NT2/D1 (cell line): ENCODE data around the gene CNIH3.
A peak's percentile ranks its signal among the peaks of the same experiment; 100 is the strongest.
"Not testable (repeated sequence)": the region's sequence is repeated elsewhere in the genome, so short reads cannot be mapped to it uniquely, and the experiment has no call there.

Source experiments
- DNase-seq: peaks from one replicate; pipeline ENCODE4 v3.0.0-alpha.2; 2011; ENCODE audit warnings: low read depth, low spot score
- H3K27me3 ChIP-seq: 2 replicates; pipeline ENCODE4 v1.6.0; 2011; ENCODE audit warnings: mild to moderate bottlenecking; ENCODE audit not compliant: insufficient read length, insufficient read depth
- H3K36me3 ChIP-seq: 2 replicates; pipeline ENCODE4 v1.6.1; 2011; ENCODE audit warnings: mild to moderate bottlenecking, low read length, mixed read lengths; ENCODE audit not compliant: insufficient read depth, insufficient read length
- H3K4me1 ChIP-seq: 2 replicates; pipeline ENCODE4 v1.5.1; 2011; ENCODE audit not compliant: insufficient read depth, insufficient read length
- H3K4me3 ChIP-seq: 2 replicates; pipeline ENCODE4 v1.5.1; 2011; ENCODE audit warnings: low read depth; ENCODE audit not compliant: insufficient read length
- H3K9ac ChIP-seq: 2 replicates; pipeline ENCODE4 v1.6.0; 2011; ENCODE audit warnings: low read depth; ENCODE audit not compliant: insufficient read length
- H3K9me3 ChIP-seq: 2 replicates; pipeline ENCODE4 v1.5.1; 2011; ENCODE audit warnings: mild to moderate bottlenecking, low read length; ENCODE audit not compliant: insufficient read depth
- SUZ12 ChIP-seq: IDR thresholded peaks from 2 replicates; pipeline ENCODE4 v1.6.1; 2011; ENCODE audit not compliant: insufficient read length, insufficient read depth; ENCODE audit errors: extremely low read depth
- YY1 ChIP-seq: IDR thresholded peaks from 2 replicates; pipeline ENCODE4 v1.6.1; 2011; ENCODE audit not compliant: insufficient read length, insufficient read depth
- ZNF274 ChIP-seq: IDR thresholded peaks from 2 replicates; pipeline ENCODE4 v1.6.1; 2011; ENCODE audit warnings: mild to moderate bottlenecking, low read depth, low read length

Gene CNIH3

DNA sequence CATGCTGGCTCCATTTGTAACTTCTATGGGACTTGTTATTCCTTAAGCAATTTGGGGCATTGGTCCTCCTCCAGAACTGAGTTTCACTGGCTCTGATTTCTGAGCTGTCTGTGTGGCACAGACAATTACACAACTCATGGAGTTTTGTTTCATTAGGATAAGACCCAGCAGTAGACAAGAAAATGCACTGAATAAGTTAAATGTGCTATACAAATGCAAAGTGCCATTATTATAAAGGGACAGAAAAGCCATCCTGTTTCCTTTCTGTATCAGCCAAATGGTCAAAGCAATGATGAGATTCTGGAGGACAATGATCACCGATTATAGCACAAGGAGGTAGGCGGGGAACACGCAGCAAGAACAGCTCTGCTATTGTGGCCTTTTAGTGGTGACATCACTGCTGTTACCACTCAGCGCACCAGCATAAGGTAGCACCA is 81.9 kb downstream of the CNIH3 start:
- TF ChIP-seq YY1, result no peak
- no peak for TF ChIP-seq SUZ12
- no peak for TF ChIP-seq ZNF274
- no peaks in the 10 kb centered on the region for H3K27me3 ChIP-seq
- H3K36me3 ChIP-seq, result peaks cover 8% of the 10 kb centered on the region
- no peaks in the 10 kb centered on the region for H3K9me3 ChIP-seq
- no peak for DNase-seq
- H3K4me3 ChIP-seq, result no peak overlapping the region
- peaks cover 3% of the 10 kb centered on the region for H3K4me1 ChIP-seq
- no peak overlapping the region for H3K9ac ChIP-seq

DNA sequence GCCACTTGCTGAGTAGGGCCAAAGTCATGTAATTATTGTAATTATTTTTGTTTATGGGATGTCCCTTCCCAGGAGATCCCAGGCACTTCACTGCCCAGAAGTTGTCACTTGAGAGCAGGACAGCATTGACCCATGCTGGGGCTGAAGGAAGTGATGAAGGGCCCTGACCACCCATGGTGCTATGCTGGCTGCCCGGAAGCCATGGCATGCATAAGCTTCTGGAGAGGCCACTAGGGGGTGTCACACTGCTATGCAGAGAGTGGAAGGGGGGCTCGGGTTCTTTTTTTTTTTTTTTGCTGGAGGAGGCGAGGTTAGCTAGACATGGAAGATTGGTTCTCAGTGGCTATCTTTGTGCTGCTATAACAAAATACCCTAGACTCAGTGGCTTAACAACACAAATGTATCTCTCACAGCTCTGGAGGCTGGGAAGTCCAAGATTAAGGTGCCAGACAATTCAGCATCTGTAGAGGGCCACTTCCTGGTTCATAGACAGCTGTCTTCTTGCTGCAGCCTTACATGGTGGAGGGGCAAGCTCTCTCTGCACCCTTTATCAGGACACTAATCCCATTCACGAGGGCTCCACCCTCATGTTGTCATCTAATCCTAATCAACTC is 84.9 kb downstream of the CNIH3 start:
- H3K9ac ChIP-seq, result no peak overlapping the region
- DNase-seq, result peak; percentile 75
- TF ChIP-seq ZNF274 (no peak), YY1 (no peak), SUZ12 (no peak)

DNA sequence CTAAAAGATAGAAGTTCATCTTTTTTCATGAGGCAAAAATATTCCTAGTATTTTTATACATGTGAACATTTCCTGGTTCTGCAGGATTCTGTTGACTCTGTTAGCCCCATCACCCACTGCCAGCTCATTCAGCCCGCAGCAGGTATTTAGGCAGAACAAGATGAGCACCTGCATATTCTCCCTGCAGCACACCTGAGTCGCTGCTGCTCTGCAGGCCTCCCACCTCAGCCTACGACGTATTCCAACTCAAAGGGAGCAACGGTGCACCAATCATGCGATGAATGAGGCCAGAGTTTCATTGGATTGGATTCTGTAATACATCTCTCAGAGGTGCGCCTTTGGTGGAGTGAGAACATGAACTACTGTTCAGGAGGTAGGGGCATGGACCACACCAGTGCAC is 87.6 kb downstream of the CNIH3 start:
- H3K27me3 ChIP-seq, result no peaks in the 10 kb centered on the region
- peaks cover 6% of the 10 kb centered on the region for H3K36me3 ChIP-seq
- no peak overlapping the region for H3K9ac ChIP-seq
- no peak overlapping the region for H3K4me3 ChIP-seq
- peaks cover 8% of the 10 kb centered on the region for H3K4me1 ChIP-seq
- TF ChIP-seq ZNF274 (no peak), YY1 (no peak), SUZ12 (no peak)
- no peak for DNase-seq
- H3K9me3 ChIP-seq, result no peaks in the 10 kb centered on the region

More for the DNA sequence above, 84.9 kb downstream of the CNIH3 start:
- H3K4me1 ChIP-seq, result peaks cover 8% of the 10 kb centered on the region
- H3K27me3 ChIP-seq, result no peaks in the 10 kb centered on the region
- H3K36me3 ChIP-seq, result peaks cover 6% of the 10 kb centered on the region
- H3K4me3 ChIP-seq, result no peak overlapping the region
- H3K9me3 ChIP-seq, result no peaks in the 10 kb centered on the region

DNA sequence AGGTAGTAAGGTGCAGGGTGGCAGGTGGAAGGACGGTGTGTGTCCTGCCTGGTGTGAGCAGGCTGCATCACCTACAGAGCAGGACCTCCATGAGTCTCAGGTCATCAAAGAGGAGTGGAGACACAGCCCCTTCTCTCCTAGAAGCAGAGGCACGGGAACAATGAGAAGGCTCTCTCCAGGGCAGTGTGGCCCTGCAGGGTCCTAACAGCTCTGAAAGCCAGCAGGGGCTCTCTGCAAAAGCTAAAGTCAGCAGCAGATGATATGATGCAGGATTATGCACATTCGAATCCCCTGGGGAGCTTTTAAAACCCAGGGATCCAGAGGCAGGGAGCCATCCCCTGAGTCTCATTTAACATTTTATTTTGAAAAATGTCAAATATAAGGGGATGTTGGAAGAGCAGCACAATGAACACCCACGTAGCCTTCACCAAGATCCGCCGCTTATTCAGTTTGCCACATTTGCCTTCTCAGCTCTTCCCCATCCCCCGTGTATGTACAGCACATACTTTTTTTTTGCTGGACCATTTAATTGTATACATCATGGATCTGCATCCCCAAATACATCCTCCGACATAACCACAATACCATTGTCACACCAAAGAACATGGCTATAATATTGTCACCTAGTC is 88.1 kb downstream of the CNIH3 start:
- no peak for TF ChIP-seq SUZ12
- TF ChIP-seq YY1, result no peak
- no peak for TF ChIP-seq ZNF274
- no peaks in the 10 kb centered on the region for H3K9me3 ChIP-seq
- peaks cover 1% of the 10 kb centered on the region for H3K36me3 ChIP-seq
- no peak for DNase-seq
- no peaks in the 10 kb centered on the region for H3K27me3 ChIP-seq
- peaks cover 8% of the 10 kb centered on the region for H3K4me1 ChIP-seq
- H3K4me3 ChIP-seq, result no peak overlapping the region
- H3K9ac ChIP-seq, result no peak overlapping the region

DNA sequence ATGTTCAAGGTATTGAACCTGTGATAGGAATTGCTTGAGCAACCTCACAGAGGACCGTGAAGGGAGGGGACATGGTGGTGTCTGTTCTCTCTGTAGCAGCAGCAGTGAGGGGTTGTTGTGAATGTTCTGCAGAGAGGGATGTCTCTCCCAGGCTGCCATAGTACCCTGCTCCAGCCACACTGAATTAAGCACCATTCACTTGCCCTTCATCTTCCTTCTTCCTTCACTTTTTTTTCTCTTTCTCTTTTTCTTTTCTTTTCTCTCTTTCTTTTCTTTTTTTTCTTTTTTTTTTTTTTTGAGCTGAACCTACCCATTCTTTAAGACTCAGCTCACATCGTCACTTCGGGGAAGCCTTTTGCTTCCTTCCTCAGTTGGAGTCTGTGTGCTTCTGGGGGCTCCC is 89.5 kb downstream of the CNIH3 start:
- H3K9ac ChIP-seq, result no peak overlapping the region
- no peaks in the 10 kb centered on the region for H3K27me3 ChIP-seq
- no peak for DNase-seq
- TF ChIP-seq ZNF274 (no peak), SUZ12 (no peak), YY1 (no peak)
- no peaks in the 10 kb centered on the region for H3K36me3 ChIP-seq
- peaks cover 8% of the 10 kb centered on the region for H3K4me1 ChIP-seq
- no peaks in the 10 kb centered on the region for H3K9me3 ChIP-seq
- H3K4me3 ChIP-seq, result no peak overlapping the region

DNA sequence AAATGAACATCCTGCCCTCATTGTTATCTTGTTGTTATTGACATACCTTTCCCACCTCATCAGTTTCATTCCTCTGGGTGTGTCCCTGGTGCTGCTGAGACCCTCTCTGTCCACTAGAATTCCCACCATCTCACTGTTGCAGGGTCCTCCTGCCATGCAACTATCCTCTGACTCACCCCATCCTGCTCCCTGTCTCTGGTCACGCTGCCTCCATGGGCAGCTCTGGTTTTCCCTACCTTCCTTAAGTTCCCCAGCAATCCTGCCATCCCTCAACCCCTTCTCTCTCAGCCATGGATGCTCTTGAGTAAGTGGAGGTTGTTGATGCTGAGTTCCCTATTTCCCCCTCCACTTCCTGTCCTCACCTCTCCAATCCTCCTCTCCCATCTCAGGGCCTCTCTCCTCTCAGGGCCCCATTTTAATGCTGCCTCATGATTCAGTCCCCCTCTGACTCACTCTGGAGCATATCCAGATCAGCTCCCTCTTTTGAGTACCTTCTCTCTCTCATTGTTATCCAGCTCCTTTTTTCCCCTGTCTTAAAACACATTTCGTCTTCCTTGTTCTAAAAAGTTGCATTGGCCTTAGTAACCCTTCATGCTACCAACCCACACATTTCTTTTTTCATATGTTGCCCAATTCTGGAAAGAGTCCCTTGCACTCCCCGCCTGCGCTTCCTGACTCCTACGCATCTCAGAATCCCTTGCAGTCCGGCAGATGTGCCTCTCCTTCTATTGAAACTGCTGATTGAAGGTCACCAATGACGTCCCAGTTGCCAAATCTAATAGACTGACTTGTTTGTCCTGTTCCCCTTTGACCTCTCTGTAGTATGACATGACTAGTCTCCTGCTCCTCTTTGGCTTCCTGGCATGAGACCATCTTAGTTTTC is 92.0 kb downstream of the CNIH3 start:
- DNase-seq, result no peak

DNA sequence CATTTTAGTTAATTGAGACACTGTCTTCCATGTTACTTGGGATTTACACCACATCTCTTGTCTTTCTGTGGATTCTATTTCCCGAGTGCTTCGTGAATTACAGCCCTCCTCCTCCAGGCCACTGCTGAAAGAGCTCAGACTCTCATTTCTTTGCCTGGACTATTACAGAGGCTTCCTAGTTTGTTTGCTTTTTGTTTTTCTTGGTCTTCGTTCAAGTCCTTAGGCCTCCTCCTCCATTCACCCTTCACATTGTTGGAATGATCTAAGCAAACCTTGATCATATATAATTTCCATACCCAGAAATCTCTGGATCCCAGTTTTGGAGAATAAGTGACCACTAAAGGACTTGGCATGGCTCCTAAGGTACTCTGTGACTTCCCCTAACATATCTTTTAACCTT is 94.1 kb downstream of the CNIH3 start:
- no peak overlapping the region for H3K9ac ChIP-seq
- no peak for TF ChIP-seq YY1
- TF ChIP-seq ZNF274, result no peak
- no peak for TF ChIP-seq SUZ12
- H3K4me1 ChIP-seq, result no peaks in the 10 kb centered on the region
- H3K27me3 ChIP-seq, result no peaks in the 10 kb centered on the region
- DNase-seq, result no peak
- no peaks in the 10 kb centered on the region for H3K36me3 ChIP-seq
- no peak overlapping the region for H3K4me3 ChIP-seq
- H3K9me3 ChIP-seq, result no peaks in the 10 kb centered on the region

More for the DNA sequence above, 92.0 kb downstream of the CNIH3 start:
- H3K4me3 ChIP-seq, result no peak overlapping the region
- H3K9me3 ChIP-seq, result no peaks in the 10 kb centered on the region
- no peak overlapping the region for H3K9ac ChIP-seq
- H3K36me3 ChIP-seq, result no peaks in the 10 kb centered on the region
- no peak for TF ChIP-seq YY1
- TF ChIP-seq SUZ12, result no peak
- no peak for TF ChIP-seq ZNF274
- no peaks in the 10 kb centered on the region for H3K27me3 ChIP-seq
- peaks cover 5% of the 10 kb centered on the region for H3K4me1 ChIP-seq

DNA sequence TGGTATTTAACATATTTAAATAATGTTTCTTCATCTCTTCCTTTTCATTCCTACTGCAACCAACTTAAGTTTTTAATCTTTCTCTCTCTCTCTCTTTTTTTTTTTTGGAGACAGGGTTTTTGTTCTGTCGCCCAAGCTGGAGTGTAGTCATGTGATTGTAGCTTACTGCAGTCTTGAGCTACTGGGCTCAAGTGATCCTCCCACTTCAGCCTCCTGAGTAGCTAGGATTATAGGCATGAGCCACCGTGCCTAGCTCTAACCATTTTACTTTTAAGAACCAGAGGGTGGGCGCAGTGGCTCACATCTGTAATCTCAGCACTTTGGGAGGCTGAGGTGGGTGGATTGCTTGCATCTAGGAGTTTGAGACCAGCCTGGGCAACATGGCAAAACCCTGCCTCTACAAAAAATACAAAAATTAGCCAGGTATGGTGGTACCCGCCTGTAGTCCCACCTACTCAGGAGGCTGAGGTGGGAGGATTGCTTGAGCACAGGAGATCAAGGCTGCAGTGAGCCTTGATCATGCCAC is 95.2 kb downstream of the CNIH3 start:
- H3K4me1 ChIP-seq, H3K9me3 ChIP-seq, H3K36me3 ChIP-seq, H3K4me3 ChIP-seq, DNase-seq, H3K27me3 ChIP-seq, H3K9ac ChIP-seq: not testable (repeated sequence)
